ENCODE results near the gene KDM1A.
A peak's percentile ranks its signal among the peaks of the same experiment; 100 is the strongest.

Gene KDM1A

GRCh38 chr1:23013657-23014056, 5.6 kb upstream of the KDM1A start:
- DNase-seq (ENCODE audit: low read depth in 3 of 3) = no peak

- DNase-seq (ENCODE audit: low read depth in 3 of 3) = no peak
Measured at GRCh38 chr1:23018661-23019093, 591 bp upstream of the KDM1A start.

- peak in 1 of 3 experiments; percentile 6 for DNase-seq (ENCODE audit: low read depth in 3 of 3)
Measured at GRCh38 chr1:23019863-23020625, 776 bp downstream of the KDM1A start.

GRCh38 chr1:23020706-23021405, 1.6 kb downstream of the KDM1A start:
- DNase-seq (ENCODE audit: low read depth in 3 of 3) = no peak

GRCh38 chr1:23021834-23022233, 2.6 kb downstream of the KDM1A start:
- DNase-seq (ENCODE audit: low read depth in 3 of 3) = no peak

GRCh38 chr1:23023174-23023845, 4.0 kb downstream of the KDM1A start:
- no peak for DNase-seq (ENCODE audit: low read depth in 3 of 3)

- no peak for DNase-seq (ENCODE audit: low read depth in 3 of 3)
Measured at GRCh38 chr1:23026568-23026967, 7.3 kb downstream of the KDM1A start.

GRCh38 chr1:23027352-23027907, 8.2 kb downstream of the KDM1A start:
- DNase-seq (ENCODE audit: low read depth in 3 of 3) = no peak

- no peak for DNase-seq (ENCODE audit: low read depth in 3 of 3)
Measured at GRCh38 chr1:23029337-23029736, 10.1 kb downstream of the KDM1A start.

GRCh38 chr1:23035823-23036452, 16.7 kb downstream of the KDM1A start:
- no peak for DNase-seq (ENCODE audit: low read depth in 3 of 3)

GRCh38 chr1:23037081-23037740, 17.9 kb downstream of the KDM1A start:
- DNase-seq (ENCODE audit: low read depth in 3 of 3) = no peak

GRCh38 chr1:23039308-23039826, 20.1 kb downstream of the KDM1A start:
- no peak for DNase-seq (ENCODE audit: low read depth in 3 of 3)

- DNase-seq (ENCODE audit: low read depth in 3 of 3) = no peak
Measured at GRCh38 chr1:23040509-23040908, 21.2 kb downstream of the KDM1A start.

GRCh38 chr1:23044035-23044434, 24.8 kb downstream of the KDM1A start:
- DNase-seq (ENCODE audit: low read depth in 3 of 3) = no peak

GRCh38 chr1:23050201-23050600, 30.9 kb downstream of the KDM1A start:
- no peak for DNase-seq (ENCODE audit: low read depth in 3 of 3)

GRCh38 chr1:23051290-23051909, 32.1 kb downstream of the KDM1A start:
- no peak for DNase-seq (ENCODE audit: low read depth in 3 of 3)

GRCh38 chr1:23057301-23057700, 38.0 kb downstream of the KDM1A start:
- no peak for DNase-seq (ENCODE audit: low read depth in 3 of 3)

GRCh38 chr1:23062271-23062670, 43.0 kb downstream of the KDM1A start:
- no peak for DNase-seq (ENCODE audit: low read depth in 3 of 3)

- DNase-seq (ENCODE audit: low read depth in 3 of 3) = no peak
Measured at GRCh38 chr1:23065385-23065784, 46.1 kb downstream of the KDM1A start.

GRCh38 chr1:23066075-23066474, 46.8 kb downstream of the KDM1A start:
- no peak for DNase-seq (ENCODE audit: low read depth in 3 of 3)

- no peak for DNase-seq (ENCODE audit: low read depth in 3 of 3)
Measured at GRCh38 chr1:23069149-23069548, 49.9 kb downstream of the KDM1A start.

Data from stimulated activated CD4-positive, alpha-beta T cell treated with anti-CD3 and anti-CD28 coated beads, TNF-alpha, amount 100 ng/mL, for 4 hours (primary cell).